ENCODE data around the gene SYNDIG1. TPM values are rescaled to one million over a fixed set of nuclear protein-coding genes. Genes with fewer than 3 reads are reported as not detected.

The SYNDIG1 gene
- polyA plus RNA-seq, 1 experiment: 1.7 TPM

- no peak for TF ChIP-seq CTCF (IDR thresholded peaks at IDR 0.05; ENCODE audit: insufficient read depth, low read depth, low read length)
- CTCF ChIA-PET: interaction anchor here (0.6 to 0.7 kb wide), 2 partner anchors 337 to 345 kb away, joined by 3 to 4 read pairs; no protein-coding TSS in a partner anchor
- POLR2A ChIA-PET: no interaction called here
- Histone ChIP-seq H3K36me3 (ENCODE audit: control insufficient read depth, insufficient read depth, low read length) (no peaks in the 10 kb centered on the region), H3K27me3 (ENCODE audit: control insufficient read depth, insufficient read depth, low read length) (peaks cover 6% of the 10 kb centered on the region), H3K4me3 (ENCODE audit: low read depth, low read length) (no peak overlapping the region)
- no peak for DNase-seq (ENCODE audit: low read depth)
Measured at GRCh38 chr20:24472426-24472825, 3.0 kb downstream of the SYNDIG1 start.

- TF ChIP-seq CTCF (IDR thresholded peaks at IDR 0.05; ENCODE audit: insufficient read depth, low read depth, low read length): no peak
- ChIA-PET CTCF (interaction anchor here (0.8 kb wide), 1 partner anchor 113 kb away, joined by 4 read pairs; no protein-coding TSS in a partner anchor), POLR2A (no interaction called here)
- DNase-seq (ENCODE audit: low read depth): no peak
- H3K36me3 ChIP-seq (ENCODE audit: control insufficient read depth, insufficient read depth, low read length): no peaks in the 10 kb centered on the region
- peaks cover 6% of the 10 kb centered on the region for H3K27me3 ChIP-seq (ENCODE audit: control insufficient read depth, insufficient read depth, low read length)
- no peak overlapping the region for H3K4me3 ChIP-seq (ENCODE audit: low read depth, low read length)
Measured at GRCh38 chr20:24473435-24474223, 4.2 kb downstream of the SYNDIG1 start.

- no peak for TF ChIP-seq CTCF (IDR thresholded peaks at IDR 0.05; ENCODE audit: insufficient read depth, low read depth, low read length)
- POLR2A ChIA-PET: no interaction called here
Measured at GRCh38 chr20:24477831-24478547, 8.6 kb downstream of the SYNDIG1 start.

GRCh38 chr20:24478584-24478983 lies 9.2 kb downstream of the SYNDIG1 start:
- Histone ChIP-seq H3K27me3 (ENCODE audit: control insufficient read depth, insufficient read depth, low read length) (no peaks in the 10 kb centered on the region), H3K4me3 (ENCODE audit: low read depth, low read length) (no peak overlapping the region), H3K36me3 (ENCODE audit: control insufficient read depth, insufficient read depth, low read length) (no peaks in the 10 kb centered on the region)
- TF ChIP-seq CTCF (IDR thresholded peaks at IDR 0.05; ENCODE audit: insufficient read depth, low read depth, low read length): no peak
- DNase-seq (ENCODE audit: low read depth): no peak
- CTCF ChIA-PET: no interaction called here
- POLR2A ChIA-PET: no interaction called here

More at GRCh38 chr20:24477831-24478547, 8.6 kb downstream of the SYNDIG1 start:
- Histone ChIP-seq H3K27me3 (ENCODE audit: control insufficient read depth, insufficient read depth, low read length) (no peaks in the 10 kb centered on the region), H3K4me3 (ENCODE audit: low read depth, low read length) (no peak overlapping the region), H3K36me3 (ENCODE audit: control insufficient read depth, insufficient read depth, low read length) (no peaks in the 10 kb centered on the region)
- CTCF ChIA-PET: no interaction called here
- DNase-seq (ENCODE audit: low read depth): no peak

- POLR2A ChIA-PET: no interaction called here
- CTCF ChIA-PET: no interaction called here
- Histone ChIP-seq H3K27me3 (ENCODE audit: control insufficient read depth, insufficient read depth, low read length) (no peaks in the 10 kb centered on the region), H3K36me3 (ENCODE audit: control insufficient read depth, insufficient read depth, low read length) (no peaks in the 10 kb centered on the region), H3K4me3 (ENCODE audit: low read depth, low read length) (no peak overlapping the region)
- TF ChIP-seq CTCF (IDR thresholded peaks at IDR 0.05; ENCODE audit: insufficient read depth, low read depth, low read length): no peak
- no peak for DNase-seq (ENCODE audit: low read depth)
Measured at GRCh38 chr20:24479106-24479505, 9.7 kb downstream of the SYNDIG1 start.

All from BJ (cell line).